HepG2 (cell line): Measurements from ENCODE around the gene DYNC2I2. TPM values are rescaled to one million over a fixed set of nuclear protein-coding genes. Genes with fewer than 3 reads are reported as not detected.

Experiments
- ATAC-seq: fragments of 200-7000 bp; cut with Tn5 transposase; 3 replicates; pipeline ENCODE4 v1.9.1; 2020; ENCODE audit warnings: mild to moderate bottlenecking, moderate library complexity
- BruUV-seq: library from RNA; stranded (reverse); fragments of 400-500 nt; replicated peaks from 2 replicates; lab custom pipeline; 2021; lab: Mats Ljungman, UMichigan
- CTCF ChIA-PET: fragments of 300-600 bp; formaldehyde crosslinking; extraction: SDS; loops from one replicate; lab custom pipeline; 2021; ENCODE audit warnings: low total read pairs, inconsistent platforms, low intra/inter-chr PET ratio; lab: Yijun Ruan, JAX
- POLR2A ChIA-PET: fragments of 350-600 bp; sonication (Branson Sonifier 250); formaldehyde crosslinking; loops from one replicate; lab custom pipeline; 2020; ENCODE audit warnings: antibody characterized with exemption, inconsistent platforms; lab: Yijun Ruan, JAX
- DNase-seq: peaks from one replicate; pipeline ENCODE4 v3.0.0-alpha.2; 2015; ENCODE audit warnings: low spot score
- FAIRE-seq: peaks from 3 replicates; lab custom pipeline; 2011; peaks lifted over from hg19 to GRCh38; lab: Jason Lieb, UNC
- H2AFZ ChIP-seq: one replicate; pipeline ENCODE4 v1.6.1; 2011; ENCODE audit warnings: low read length, inconsistent platforms
- H3K27ac ChIP-seq: fragments of 300-600 bp; 3 replicates; pipeline ENCODE4 v1.8.0; 2011; ENCODE audit warnings: mixed run types, mild to moderate bottlenecking, mixed read lengths, low read length, inconsistent platforms; ENCODE audit not compliant: insufficient read depth; ENCODE audit errors: extremely low read length
- H3K27me3 ChIP-seq, 2 experiments: fragments of 200-600 bp in 1 of 2; 2 replicates in 1 of 2; 3 replicates in 1 of 2; pipeline versions ENCODE4 v1.6.0 to v1.8.0; 2011; ENCODE audit warnings: low read length in 2 of 2, mild to moderate bottlenecking in 2 of 2, moderate library complexity in 2 of 2, inconsistent platforms in 1 of 2; ENCODE audit not compliant: insufficient read depth in 2 of 2, control insufficient read depth in 1 of 2
- H3K36me3 ChIP-seq, 2 experiments: fragments of 200-600 bp in 1 of 2; replicated peaks in 1 of 2; 2 replicates in 1 of 2; 3 replicates in 1 of 2; pipeline versions ENCODE4 v1.5.1 to v1.8.0; 2011; ENCODE audit warnings: low read length in 2 of 2, inconsistent platforms in 1 of 2; ENCODE audit not compliant: insufficient read depth in 2 of 2, control insufficient read depth in 1 of 2
- H3K4me1 ChIP-seq: 2 replicates; pipeline ENCODE4 v1.5.1; 2012; ENCODE audit warnings: low read length, inconsistent platforms; ENCODE audit not compliant: insufficient read depth
- H3K4me2 ChIP-seq: 2 replicates; pipeline ENCODE4 v1.6.0; 2011; ENCODE audit warnings: low read depth, low read length, inconsistent platforms
- H3K4me3 ChIP-seq, 3 experiments: fragments of 200-600 bp in 1 of 3; sonication (generic), shearing (Covaris generic) in 1 of 3; replicated peaks in 1 of 3; 2 replicates each; pipeline ENCODE4 v1.5.1; 2011 to 2016; ENCODE audit warnings: low read length in 3 of 3, inconsistent platforms in 2 of 3, low read depth in 2 of 3, mild to moderate bottlenecking in 2 of 3, control low read depth in 1 of 3, mixed read lengths in 1 of 3; ENCODE audit not compliant: insufficient read depth in 1 of 3
- H3K79me2 ChIP-seq: one replicate; pipeline ENCODE4 v1.6.1; 2011; ENCODE audit warnings: low read length, inconsistent platforms; ENCODE audit not compliant: insufficient read depth
- H3K9ac ChIP-seq: 2 replicates; pipeline ENCODE4 v1.6.0; 2011; ENCODE audit warnings: mild to moderate bottlenecking, low read depth, low read length, inconsistent platforms; ENCODE audit not compliant: insufficient read depth
- H3K9me3 ChIP-seq: 2 replicates; pipeline ENCODE4 v1.5.1; 2012; ENCODE audit warnings: mild to moderate bottlenecking, low read length
- H4K20me1 ChIP-seq: 2 replicates; pipeline ENCODE4 v1.6.0; 2011; ENCODE audit warnings: inconsistent platforms, mild to moderate bottlenecking, low read length, moderate library complexity; ENCODE audit not compliant: insufficient read depth
- AHR ChIP-seq: IDR thresholded peaks from 2 replicates; pipeline ENCODE4 v1.6.1; 2018; ENCODE audit warnings: missing genetic modification reagents, missing compliant biosample characterization
- CTCF ChIP-seq: sonication (generic); formaldehyde crosslinking; IDR thresholded peaks from 2 replicates; pipeline ENCODE4 v1.5.0; 2020; ENCODE audit warnings: mild to moderate bottlenecking, missing genetic modification reagents, moderate library complexity
- E2F1 ChIP-seq: sonication (generic); formaldehyde crosslinking; IDR thresholded peaks from 2 replicates; pipeline ENCODE4 v1.5.0; 2020; ENCODE audit warnings: missing genetic modification reagents
- NR3C1 ChIP-seq: sonication (generic); formaldehyde crosslinking; IDR thresholded peaks from 2 replicates; pipeline ENCODE4 v1.4.0; 2020; ENCODE audit warnings: missing genetic modification reagents
- PHF8 ChIP-seq: sonication (generic); formaldehyde crosslinking; IDR thresholded peaks from 2 replicates; pipeline ENCODE4 v1.5.0; 2020; ENCODE audit warnings: missing genetic modification reagents
- REXO4 ChIP-seq: sonication (generic); formaldehyde crosslinking; IDR thresholded peaks from 2 replicates; pipeline ENCODE4 v1.8.0; 2022; ENCODE audit warnings: missing genetic modification reagents, mild to moderate bottlenecking, borderline replicate concordance
- ZFY ChIP-seq: sonication (generic); formaldehyde crosslinking; IDR thresholded peaks from 2 replicates; pipeline ENCODE4 v1.4.0; 2020; ENCODE audit warnings: missing genetic modification reagents
- ZNF350 ChIP-seq: sonication (generic); formaldehyde crosslinking; IDR thresholded peaks from 2 replicates; pipeline ENCODE4 v1.4.0; 2020; ENCODE audit warnings: mild to moderate bottlenecking, low read depth, missing genetic modification reagents, borderline replicate concordance
- ZNF430 ChIP-seq: sonication (generic); formaldehyde crosslinking; IDR thresholded peaks from 2 replicates; pipeline ENCODE4 v1.9.0; 2021; ENCODE audit warnings: mild to moderate bottlenecking, missing genetic modification reagents
- ZNF607 ChIP-seq: sonication (generic); formaldehyde crosslinking; IDR thresholded peaks from 2 replicates; pipeline ENCODE4 v1.5.1; 2020; ENCODE audit warnings: missing genetic modification reagents, mild to moderate bottlenecking, borderline replicate concordance
- ZNF792 ChIP-seq: IDR thresholded peaks from 2 replicates; pipeline ENCODE4 v1.6.1; 2016
- ZSCAN25 ChIP-seq: sonication (generic); formaldehyde crosslinking; IDR thresholded peaks from 2 replicates; pipeline ENCODE4 v1.8.0; 2022; ENCODE audit warnings: mild to moderate bottlenecking, missing genetic modification reagents
- ZZZ3 ChIP-seq: sonication (generic); formaldehyde crosslinking; IDR thresholded peaks from 2 replicates; pipeline ENCODE4 v1.4.0; 2020; ENCODE audit warnings: missing genetic modification reagents, mild to moderate bottlenecking, borderline replicate concordance
- WGBS: methylation state at CpG from one replicate; pipeline ENCODE4 v1.1.6; 2017; ENCODE audit warnings: low lambda C conversion rate; 5-methylcytosine and 5-hydroxymethylcytosine counted together
- in situ Hi-C: cut with HindIII; loops from 2 replicates; pipeline ENCODE4 v1.10.0; 2017; ENCODE audit warnings: low pct_unique_long_range_greater_than_20kb; ENCODE audit not compliant: extremely low pct_ligation_motif_present
- intact Hi-C: fragments of 100-400 bp; cut with micrococcal nuclease; formaldehyde crosslinking; loops from one replicate; pipeline ENCODE4 v1.10.0; 2022; ENCODE audit not compliant: unreplicated experiment
- polyA plus RNA-seq, 8 experiments: library from polyadenylated mRNA; depleted of rRNA in 3 of 8; stranded (reverse) in 7 of 8; unstranded in 1 of 8; fragments of >200 nt; fragmentation: Illumina TruSeq in 4 of 8; extraction: Trizol in 4 of 8; gene quantifications; 2 replicates each; pipeline versions ENCODE4 v1.2.1 to v1.2.3, GENCODE V29; 2011 to 2016; ENCODE audit warnings: low read depth in 4 of 8, missing spikeins in 1 of 8, mixed read lengths in 1 of 8; ENCODE audit not compliant: insufficient read depth in 1 of 8
- total RNA-seq, 5 experiments: library from RNA; depleted of rRNA; stranded (reverse); fragments of >200 nt; fragmentation: Illumina TruSeq; extraction: Trizol; gene quantifications; 2 replicates each; pipeline ENCODE4 v1.2.3, GENCODE V29; 2016; ENCODE audit warnings: low read depth in 1 of 5
- TF ChIP-seq, protein P1 (sequence below): sonication (generic); formaldehyde crosslinking; IDR thresholded peaks from 2 replicates; pipeline ENCODE4 v1.9.0; 2021; ENCODE audit warnings: missing genetic modification reagents, mild to moderate bottlenecking, borderline replicate concordance
- TF ChIP-seq, protein P2 (sequence below): IDR thresholded peaks from 2 replicates; pipeline ENCODE4 v1.6.1; 2012; ENCODE audit warnings: low read length, improper control_type of control experiment
- TF ChIP-seq, protein P3 (sequence below): sonication (generic); formaldehyde crosslinking; IDR thresholded peaks from 2 replicates; pipeline ENCODE4 v1.5.0; 2020; ENCODE audit warnings: missing genetic modification reagents

DYNC2I2 gene
- total and polyA plus RNA-seq, 2 of the 13 experiments (the other 11 are each of a cell fraction or from before 2014, with no cell fraction given) = 13.7 to 40.2 TPM

DNA sequence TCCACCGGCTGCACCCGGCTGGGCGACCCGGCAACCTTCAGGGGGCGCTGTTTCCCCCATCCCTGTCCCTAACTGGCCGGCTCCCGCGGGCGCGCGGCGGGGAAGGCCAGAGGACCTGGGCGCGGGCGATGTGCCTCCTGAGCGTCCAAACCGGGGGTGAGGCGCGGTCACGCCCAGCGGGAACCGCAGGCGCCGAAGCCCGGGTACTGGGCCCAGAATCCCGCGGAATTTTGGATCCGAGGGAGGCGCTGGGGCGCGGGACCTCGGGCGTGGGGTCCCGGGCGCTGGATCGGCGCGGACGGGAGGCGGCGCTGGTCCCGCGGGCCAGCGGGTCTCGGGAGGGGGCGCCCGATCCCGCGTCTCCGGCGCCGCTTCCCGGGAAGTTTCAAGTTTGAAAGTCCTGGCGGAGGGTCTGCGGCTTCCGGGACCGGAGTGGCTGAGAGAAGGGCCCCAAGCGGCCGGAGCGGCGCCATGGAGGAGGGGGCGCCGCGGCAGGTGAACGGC lies 45.9 kb upstream of the DYNC2I2 start, which contains the start of gene PKN3:
Gene PKN3 (plus strand): TSS at position 59 of the 504 bp plus-strand sequence. CDS start 413 bp downstream, at position 472.
- Histone ChIP-seq H3K4me3 (peak within 1 kb of the TSS; percentile 89 to 97 (median 92)), H3K79me2 (peaks cover 8% of the 10 kb centered on the region), H3K27me3 (no peaks in the 10 kb centered on the region), H3K4me1 (peaks cover 13% of the 10 kb centered on the region), H3K4me2 (peak within 1 kb of the TSS; percentile 92), H3K9ac (peak within 1 kb of the TSS; percentile 78), H3K27ac (peak within 1 kb of the TSS; percentile 85), H4K20me1 (no peaks in the 10 kb centered on the region), H3K36me3 (peaks cover 4 to 12% of the 10 kb centered on the region in 2 experiments; a peak in 4 of 5 replicates), H2AFZ (no peak within 1 kb of the TSS), H3K9me3 (no peaks in the 10 kb centered on the region)
- intact Hi-C loops = loop anchor here (5.0 kb wide), 1 partner anchor 65 kb away; no protein-coding TSS in a partner anchor
- CTCF ChIA-PET = interaction anchor here (0.7 to 2.6 kb wide), 5 partner anchors 31 to 115 kb away, joined by 3 to 17 read pairs (median 4); partner anchors contain the start of gene ENDOG
- POLR2A ChIA-PET = interaction anchor here (1.0 kb wide), 1 partner anchor 18 kb away, joined by 6 read pairs; no protein-coding TSS in a partner anchor
- TSS peak; percentile 55 for BruUV-seq
- WGBS = 0% methylated on average over 8 of the region's 65 CpGs
- ATAC-seq (peak; percentile 87), FAIRE-seq (no peak), DNase-seq (peak; percentile 74)
- in situ Hi-C loops = no loop called here
- TF ChIP-seq ZNF792 (CRISPR knock-in tag) (0 out of 2 replicates have a peak, but pooled peaks have one; percentile 6), CTCF (CRISPR knock-in tag) (peak; percentile 91), PHF8 (peak; percentile 81), ZNF607 (CRISPR knock-in tag) (peak; percentile 78; the same call in 1 of the 2 replicates), E2F1 (peak; percentile 67; the same call in 1 of the 2 replicates), ZNF350 (CRISPR knock-in tag) (0 out of 2 replicates have a peak, but pooled peaks have one; percentile 22), ZNF430 (CRISPR knock-in tag) (peak; percentile 76), ZFY (CRISPR knock-in tag) (peak; percentile 79), NR3C1 (CRISPR knock-in tag) (no peak), REXO4 (CRISPR knock-in tag) (no peak), ZSCAN25 (CRISPR knock-in tag) (no peak), AHR (CRISPR knock-in tag) (peak; percentile 51; the same call in 1 of the 2 replicates), ZZZ3 (CRISPR knock-in tag) (no peak)
- TF ChIP-seq, protein P1, sequence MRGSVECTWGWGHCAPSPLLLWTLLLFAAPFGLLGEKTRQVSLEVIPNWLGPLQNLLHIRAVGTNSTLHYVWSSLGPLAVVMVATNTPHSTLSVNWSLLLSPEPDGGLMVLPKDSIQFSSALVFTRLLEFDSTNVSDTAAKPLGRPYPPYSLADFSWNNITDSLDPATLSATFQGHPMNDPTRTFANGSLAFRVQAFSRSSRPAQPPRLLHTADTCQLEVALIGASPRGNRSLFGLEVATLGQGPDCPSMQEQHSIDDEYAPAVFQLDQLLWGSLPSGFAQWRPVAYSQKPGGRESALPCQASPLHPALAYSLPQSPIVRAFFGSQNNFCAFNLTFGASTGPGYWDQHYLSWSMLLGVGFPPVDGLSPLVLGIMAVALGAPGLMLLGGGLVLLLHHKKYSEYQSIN (CRISPR knock-in tag) = no peak
- TF ChIP-seq, protein P2, sequence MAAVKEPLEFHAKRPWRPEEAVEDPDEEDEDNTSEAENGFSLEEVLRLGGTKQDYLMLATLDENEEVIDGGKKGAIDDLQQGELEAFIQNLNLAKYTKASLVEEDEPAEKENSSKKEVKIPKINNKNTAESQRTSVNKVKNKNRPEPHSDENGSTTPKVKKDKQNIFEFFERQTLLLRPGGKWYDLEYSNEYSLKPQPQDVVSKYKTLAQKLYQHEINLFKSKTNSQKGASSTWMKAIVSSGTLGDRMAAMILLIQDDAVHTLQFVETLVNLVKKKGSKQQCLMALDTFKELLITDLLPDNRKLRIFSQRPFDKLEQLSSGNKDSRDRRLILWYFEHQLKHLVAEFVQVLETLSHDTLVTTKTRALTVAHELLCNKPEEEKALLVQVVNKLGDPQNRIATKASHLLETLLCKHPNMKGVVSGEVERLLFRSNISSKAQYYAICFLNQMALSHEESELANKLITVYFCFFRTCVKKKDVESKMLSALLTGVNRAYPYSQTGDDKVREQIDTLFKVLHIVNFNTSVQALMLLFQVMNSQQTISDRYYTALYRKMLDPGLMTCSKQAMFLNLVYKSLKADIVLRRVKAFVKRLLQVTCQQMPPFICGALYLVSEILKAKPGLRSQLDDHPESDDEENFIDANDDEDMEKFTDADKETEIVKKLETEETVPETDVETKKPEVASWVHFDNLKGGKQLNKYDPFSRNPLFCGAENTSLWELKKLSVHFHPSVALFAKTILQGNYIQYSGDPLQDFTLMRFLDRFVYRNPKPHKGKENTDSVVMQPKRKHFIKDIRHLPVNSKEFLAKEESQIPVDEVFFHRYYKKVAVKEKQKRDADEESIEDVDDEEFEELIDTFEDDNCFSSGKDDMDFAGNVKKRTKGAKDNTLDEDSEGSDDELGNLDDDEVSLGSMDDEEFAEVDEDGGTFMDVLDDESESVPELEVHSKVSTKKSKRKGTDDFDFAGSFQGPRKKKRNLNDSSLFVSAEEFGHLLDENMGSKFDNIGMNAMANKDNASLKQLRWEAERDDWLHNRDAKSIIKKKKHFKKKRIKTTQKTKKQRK = no peak
- TF ChIP-seq, protein P3, sequence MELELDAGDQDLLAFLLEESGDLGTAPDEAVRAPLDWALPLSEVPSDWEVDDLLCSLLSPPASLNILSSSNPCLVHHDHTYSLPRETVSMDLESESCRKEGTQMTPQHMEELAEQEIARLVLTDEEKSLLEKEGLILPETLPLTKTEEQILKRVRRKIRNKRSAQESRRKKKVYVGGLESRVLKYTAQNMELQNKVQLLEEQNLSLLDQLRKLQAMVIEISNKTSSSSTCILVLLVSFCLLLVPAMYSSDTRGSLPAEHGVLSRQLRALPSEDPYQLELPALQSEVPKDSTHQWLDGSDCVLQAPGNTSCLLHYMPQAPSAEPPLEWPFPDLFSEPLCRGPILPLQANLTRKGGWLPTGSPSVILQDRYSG (CRISPR knock-in tag) = no peak
